ENCODE results near the gene LIG1.
A peak's percentile ranks its signal among the peaks of the same experiment; 100 is the strongest.

Gene LIG1

GRCh38 chr19:48182434-48182833 lies 12.3 kb upstream of the LIG1 start:
- no peak overlapping the region for H3K4me3 ChIP-seq (ENCODE audit: low read depth, low read length)

DNA sequence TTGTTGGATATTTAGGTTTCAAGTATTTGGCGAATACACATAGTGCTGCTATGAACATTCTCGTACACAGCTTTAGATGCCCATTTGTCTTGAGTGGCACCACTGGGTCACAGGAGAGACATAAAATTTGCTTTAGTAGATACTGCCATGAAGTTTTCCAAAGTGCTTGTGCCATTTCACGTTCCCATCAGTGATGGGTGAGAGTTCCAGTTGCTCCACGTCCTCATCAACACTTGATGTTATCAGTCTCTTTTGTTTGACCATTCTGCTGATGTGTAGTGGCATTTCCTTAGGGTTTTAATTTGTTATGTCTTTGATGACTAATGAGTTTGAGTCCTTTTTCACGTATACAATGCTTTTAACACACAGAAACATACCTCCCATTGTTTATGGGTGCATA lies 11.4 kb upstream of the LIG1 start:
- H3K4me3 ChIP-seq (ENCODE audit: low read depth, low read length): no peak overlapping the region

- H3K4me3 ChIP-seq (ENCODE audit: low read depth, low read length): no peak overlapping the region
Observed at GRCh38 chr19:48176226-48176625, 6.1 kb upstream of the LIG1 start.

DNA sequence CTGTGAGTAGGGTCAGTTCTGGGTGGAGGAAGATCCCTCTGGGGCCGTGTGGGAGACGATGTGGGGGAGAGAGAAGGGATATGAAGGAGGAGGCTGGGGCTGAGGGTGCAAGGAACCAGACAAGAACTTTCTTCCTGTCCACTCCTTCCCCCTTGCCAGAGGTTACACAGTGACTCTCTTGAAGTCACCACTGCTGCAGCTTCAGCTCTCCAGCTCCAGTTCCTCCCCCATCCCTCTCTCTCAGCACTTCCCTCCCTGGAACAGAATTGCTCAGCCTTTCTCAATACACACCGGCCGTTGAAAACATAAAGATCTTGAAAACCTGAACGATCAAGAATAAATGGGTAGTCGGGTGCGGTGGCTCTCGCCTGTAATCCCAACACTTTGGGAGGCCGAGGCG lies 5.4 kb upstream of the LIG1 start:
- no peak overlapping the region for H3K4me3 ChIP-seq (ENCODE audit: low read depth, low read length)

DNA sequence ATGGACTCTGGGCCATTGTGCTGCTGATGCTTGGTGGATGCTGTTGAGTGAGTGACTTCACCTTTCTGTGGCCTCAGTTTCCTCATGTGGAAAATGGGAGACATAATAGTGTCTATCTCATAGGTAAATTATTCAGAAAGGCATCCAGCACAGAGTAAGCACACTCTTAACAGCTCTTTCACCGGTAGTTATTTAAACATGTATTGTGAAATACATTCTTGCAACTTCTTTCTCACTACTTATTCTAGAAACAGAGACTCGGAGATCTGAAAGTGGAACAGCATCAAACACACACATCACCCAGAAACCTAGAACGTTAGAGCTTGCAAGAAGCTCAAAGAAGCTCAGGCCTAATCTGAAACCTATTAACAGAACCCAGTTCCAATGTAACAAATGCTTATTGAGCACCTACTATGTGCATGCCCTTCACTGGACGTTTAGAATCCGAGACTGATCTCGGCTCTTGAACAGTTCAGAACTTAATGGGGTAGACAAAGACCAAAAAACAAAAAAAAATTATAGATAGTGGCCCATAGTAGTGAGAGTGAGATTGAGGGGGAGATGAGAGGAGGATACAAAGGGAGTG lies 4.4 kb upstream of the LIG1 start:
- no peak overlapping the region for H3K4me3 ChIP-seq (ENCODE audit: low read depth, low read length)

GRCh38 chr19:48171710-48172109 lies 1.6 kb upstream of the LIG1 start:
- no peak overlapping the region for H3K4me3 ChIP-seq (ENCODE audit: low read depth, low read length)

GRCh38 chr19:48170817-48171347 lies 738 bp upstream of the LIG1 start:
- H3K4me3 ChIP-seq (ENCODE audit: low read depth, low read length): peak overlapping the region; percentile 94

GRCh38 chr19:48169578-48169938 lies 586 bp downstream of the LIG1 start:
- H3K4me3 ChIP-seq (ENCODE audit: low read depth, low read length): peak overlapping the region; percentile 94

DNA sequence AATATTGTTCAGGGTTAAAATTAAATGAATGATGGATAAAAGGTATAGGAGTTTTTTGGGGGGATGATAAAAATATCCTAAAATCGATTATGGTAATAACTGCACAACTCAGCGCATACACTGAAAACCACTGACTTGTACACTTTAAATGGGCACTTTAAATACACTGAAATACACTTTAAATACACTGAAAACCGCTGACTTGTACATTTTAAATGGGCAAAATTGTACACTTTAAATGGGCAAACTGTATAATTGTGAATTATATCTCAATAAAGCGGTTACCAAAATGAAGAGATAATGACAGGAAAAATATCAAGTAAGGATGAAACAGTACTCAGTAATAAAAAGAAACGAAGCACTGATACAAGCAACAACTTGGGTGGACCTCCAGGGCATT lies 1.5 kb downstream of the LIG1 start:
- H3K4me3 ChIP-seq (ENCODE audit: low read depth, low read length): no peak overlapping the region

GRCh38 chr19:48158210-48158790 lies 11.8 kb downstream of the LIG1 start:
- H3K4me3 ChIP-seq (ENCODE audit: low read depth, low read length): no peak overlapping the region

GRCh38 chr19:48154003-48154402 lies 16.1 kb downstream of the LIG1 start:
- no peak overlapping the region for H3K4me3 ChIP-seq (ENCODE audit: low read depth, low read length)

- no peak overlapping the region for H3K4me3 ChIP-seq (ENCODE audit: low read depth, low read length)
Observed at GRCh38 chr19:48152551-48152950, 17.6 kb downstream of the LIG1 start.

GRCh38 chr19:48149430-48149829 lies 20.7 kb downstream of the LIG1 start:
- no peak overlapping the region for H3K4me3 ChIP-seq (ENCODE audit: low read depth, low read length)

GRCh38 chr19:48148576-48148975 lies 21.6 kb downstream of the LIG1 start:
- no peak overlapping the region for H3K4me3 ChIP-seq (ENCODE audit: low read depth, low read length)

- no peak overlapping the region for H3K4me3 ChIP-seq (ENCODE audit: low read depth, low read length)
Observed at GRCh38 chr19:48147597-48148175, 22.5 kb downstream of the LIG1 start.

- H3K4me3 ChIP-seq (ENCODE audit: low read depth, low read length): no peak overlapping the region
Observed at GRCh38 chr19:48139053-48139452, 31.1 kb downstream of the LIG1 start.

- no peak overlapping the region for H3K4me3 ChIP-seq (ENCODE audit: low read depth, low read length)
Observed at GRCh38 chr19:48137411-48137810, 32.7 kb downstream of the LIG1 start.

DNA sequence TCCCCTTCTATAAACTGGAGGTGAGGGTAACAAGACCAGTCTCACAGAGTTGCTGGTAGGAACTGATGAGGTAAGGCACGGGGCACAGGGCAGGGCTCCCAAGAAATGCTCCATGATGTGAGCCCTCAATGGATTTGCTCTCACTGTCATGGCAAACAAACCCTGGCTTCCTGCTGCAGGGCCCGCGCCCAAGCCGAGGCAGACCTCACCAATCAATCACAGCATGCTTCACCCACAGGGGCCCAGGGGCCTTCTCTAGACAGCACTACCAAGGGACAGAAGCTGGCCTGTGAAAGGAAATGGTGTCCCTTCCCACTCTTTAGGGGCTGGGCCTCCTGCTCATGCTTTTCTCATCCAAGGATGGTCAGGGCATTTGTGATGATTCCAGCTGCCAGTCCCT lies 33.6 kb downstream of the LIG1 start:
- no peak overlapping the region for H3K4me3 ChIP-seq (ENCODE audit: low read depth, low read length)

DNA sequence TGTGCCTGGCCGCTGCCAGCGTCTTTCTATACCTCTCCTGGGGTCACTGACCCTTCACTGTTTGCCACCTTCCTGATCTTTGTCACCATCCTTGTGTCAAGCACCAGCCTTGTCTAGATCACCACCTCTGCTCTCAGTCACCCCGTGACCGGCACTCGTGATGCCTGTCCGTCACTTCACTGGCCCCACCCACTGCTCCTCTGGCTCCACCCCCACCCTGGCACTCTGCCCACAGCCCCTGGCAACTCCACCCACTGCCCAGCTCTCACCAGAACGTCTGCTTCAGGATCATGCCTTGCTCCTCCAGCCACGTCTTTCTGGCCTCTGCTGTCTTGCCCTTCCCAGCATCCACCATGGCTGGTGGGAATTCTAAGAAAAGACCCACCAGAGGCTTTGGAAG lies 34.7 kb downstream of the LIG1 start:
- no peak overlapping the region for H3K4me3 ChIP-seq (ENCODE audit: low read depth, low read length)

GRCh38 chr19:48133094-48133493 lies 37.0 kb downstream of the LIG1 start:
- no peak overlapping the region for H3K4me3 ChIP-seq (ENCODE audit: low read depth, low read length)

DNA sequence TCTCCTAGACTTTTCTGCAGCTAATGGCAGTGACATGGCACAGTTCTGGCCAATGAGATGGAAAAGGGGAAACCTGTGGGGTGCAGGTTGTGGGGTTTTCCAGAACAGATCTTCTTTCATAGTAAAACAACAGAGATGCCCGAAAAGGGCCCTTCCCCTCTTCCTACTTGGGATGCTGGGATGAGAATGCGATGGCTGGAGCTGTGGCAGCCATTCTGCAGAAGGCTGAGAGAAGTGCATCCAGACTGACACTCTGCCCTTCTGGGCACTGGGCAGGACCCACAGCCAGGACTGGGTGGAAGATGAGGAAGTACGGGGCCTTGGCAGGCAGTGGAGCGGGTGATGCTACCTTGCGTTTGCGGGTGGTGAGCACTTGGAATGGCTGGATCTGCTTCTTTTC lies 42.6 kb downstream of the LIG1 start:
- H3K4me3 ChIP-seq (ENCODE audit: low read depth, low read length): no peak overlapping the region

DNA sequence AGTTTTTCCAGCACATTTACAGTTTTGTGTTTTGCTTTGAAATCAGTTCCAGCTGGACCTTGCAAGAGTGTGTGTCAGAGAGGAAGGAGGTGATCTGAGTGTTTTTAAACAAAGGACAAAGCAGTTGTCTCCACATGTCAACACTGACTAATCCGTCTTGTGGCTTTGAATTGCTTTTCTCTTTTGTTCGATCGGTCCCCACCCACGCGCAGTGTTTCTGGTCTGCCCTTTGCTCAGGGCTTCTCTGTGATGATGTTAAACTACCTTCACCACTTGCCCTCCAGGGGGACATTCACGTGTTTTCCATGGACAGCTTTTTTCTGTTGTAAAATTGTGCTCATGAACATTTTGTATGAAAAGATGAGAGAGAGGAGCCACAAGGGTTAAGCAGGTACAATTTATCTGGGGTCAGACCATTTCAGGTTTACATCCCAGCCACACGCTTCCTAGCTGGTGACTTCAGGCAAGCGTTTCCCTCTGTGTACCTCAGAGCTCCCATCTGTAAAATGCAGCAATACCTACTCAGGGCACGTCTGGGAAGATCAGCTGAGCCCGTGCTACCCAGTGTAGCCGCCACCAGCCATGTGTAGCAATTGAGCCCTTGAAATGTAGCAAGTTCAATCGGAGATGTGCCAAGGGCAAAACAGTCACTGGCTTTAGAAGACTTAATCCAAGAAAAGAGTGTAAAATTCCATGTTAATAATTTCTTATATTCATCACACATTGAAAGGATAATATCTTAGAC lies 46.1 kb downstream of the LIG1 start:
- H3K4me3 ChIP-seq (ENCODE audit: low read depth, low read length): no peak overlapping the region
